Endothelial cell (in vitro differentiated cells): ENCODE data around the gene DLGAP5. TPM values are rescaled to one million over a fixed set of nuclear protein-coding genes. Genes with fewer than 3 reads are reported as not detected.

Experiments
- DNase-seq: peaks from one replicate; pipeline ENCODE4 v3.0.0; 2021; ENCODE audit warnings: low spot score
- H3K27ac Mint-ChIP-seq: one replicate; pipeline ENCODE4 v1.8.0; 2021; ENCODE audit warnings: mixed read lengths, inconsistent platforms; ENCODE audit not compliant: unreplicated experiment
- H3K27me3 Mint-ChIP-seq: one replicate; pipeline ENCODE4 v1.8.0; 2021; ENCODE audit warnings: mild to moderate bottlenecking, moderate library complexity, mixed read lengths, inconsistent platforms; ENCODE audit not compliant: unreplicated experiment
- H3K36me3 Mint-ChIP-seq: one replicate; pipeline ENCODE4 v1.8.0; 2021; ENCODE audit warnings: mild to moderate bottlenecking, low read depth, mixed read lengths, inconsistent platforms; ENCODE audit not compliant: unreplicated experiment
- H3K4me1 Mint-ChIP-seq: one replicate; pipeline ENCODE4 v1.8.0; 2021; ENCODE audit warnings: mild to moderate bottlenecking, mixed read lengths, inconsistent platforms; ENCODE audit not compliant: unreplicated experiment
- H3K4me3 Mint-ChIP-seq: one replicate; pipeline ENCODE4 v1.8.0; 2021; ENCODE audit warnings: mild to moderate bottlenecking, mixed read lengths, inconsistent platforms; ENCODE audit not compliant: unreplicated experiment
- H3K9me3 Mint-ChIP-seq: one replicate; pipeline ENCODE4 v1.8.0; 2021; ENCODE audit warnings: mixed read lengths, inconsistent platforms; ENCODE audit not compliant: unreplicated experiment
- total RNA-seq: library from RNA; stranded (reverse); fragmentation: NEBNext Ultra II Directional; extraction: Animal tissue kit (Norgen Biotek cat#: 25700); gene quantifications from one replicate; pipeline ENCODE4 v1.2.1, GENCODE V29; 2021; ENCODE audit not compliant: unreplicated experiment
- TF ChIP-seq, protein P1 (sequence below): fragments of 200-600 bp; sonication (generic); IDR thresholded peaks from one replicate; pipeline ENCODE4 v1.5.0; 2021; ENCODE audit warnings: antibody characterized with exemption; ENCODE audit not compliant: unreplicated experiment

The DLGAP5 gene
- total RNA-seq, 1 donor from 2014 or later = 12.8 TPM

DNA sequence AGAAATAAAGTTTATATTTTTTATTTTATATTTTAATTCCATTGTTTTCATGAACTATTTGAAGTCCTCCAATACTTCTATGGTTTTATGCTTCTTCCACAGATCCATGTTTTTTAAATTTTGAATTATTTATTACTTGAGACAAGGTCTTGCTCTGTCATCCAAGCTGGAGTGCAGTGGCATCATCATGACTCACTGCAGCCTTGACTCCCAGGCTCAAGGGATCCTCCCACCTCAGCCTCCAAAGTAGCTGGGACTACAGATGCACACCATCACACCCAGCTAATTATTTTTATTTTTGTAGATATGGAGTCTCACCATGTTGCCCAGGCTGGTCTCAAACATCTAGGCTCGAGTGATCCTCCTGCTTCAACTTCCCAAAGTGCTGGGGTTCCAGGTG lies 28.8 kb upstream of the DLGAP5 start:
- H3K27ac Mint-ChIP-seq = no peak overlapping the region
- no peaks in the 10 kb centered on the region for H3K4me1 Mint-ChIP-seq
- DNase-seq = no peak
- no peaks in the 10 kb centered on the region for H3K27me3 Mint-ChIP-seq
- no peak overlapping the region for H3K4me3 Mint-ChIP-seq
- no peaks in the 10 kb centered on the region for H3K36me3 Mint-ChIP-seq
- H3K9me3 Mint-ChIP-seq = no peaks in the 10 kb centered on the region
- TF ChIP-seq, protein P1, sequence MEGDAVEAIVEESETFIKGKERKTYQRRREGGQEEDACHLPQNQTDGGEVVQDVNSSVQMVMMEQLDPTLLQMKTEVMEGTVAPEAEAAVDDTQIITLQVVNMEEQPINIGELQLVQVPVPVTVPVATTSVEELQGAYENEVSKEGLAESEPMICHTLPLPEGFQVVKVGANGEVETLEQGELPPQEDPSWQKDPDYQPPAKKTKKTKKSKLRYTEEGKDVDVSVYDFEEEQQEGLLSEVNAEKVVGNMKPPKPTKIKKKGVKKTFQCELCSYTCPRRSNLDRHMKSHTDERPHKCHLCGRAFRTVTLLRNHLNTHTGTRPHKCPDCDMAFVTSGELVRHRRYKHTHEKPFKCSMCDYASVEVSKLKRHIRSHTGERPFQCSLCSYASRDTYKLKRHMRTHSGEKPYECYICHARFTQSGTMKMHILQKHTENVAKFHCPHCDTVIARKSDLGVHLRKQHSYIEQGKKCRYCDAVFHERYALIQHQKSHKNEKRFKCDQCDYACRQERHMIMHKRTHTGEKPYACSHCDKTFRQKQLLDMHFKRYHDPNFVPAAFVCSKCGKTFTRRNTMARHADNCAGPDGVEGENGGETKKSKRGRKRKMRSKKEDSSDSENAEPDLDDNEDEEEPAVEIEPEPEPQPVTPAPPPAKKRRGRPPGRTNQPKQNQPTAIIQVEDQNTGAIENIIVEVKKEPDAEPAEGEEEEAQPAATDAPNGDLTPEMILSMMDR = no peak

DNA sequence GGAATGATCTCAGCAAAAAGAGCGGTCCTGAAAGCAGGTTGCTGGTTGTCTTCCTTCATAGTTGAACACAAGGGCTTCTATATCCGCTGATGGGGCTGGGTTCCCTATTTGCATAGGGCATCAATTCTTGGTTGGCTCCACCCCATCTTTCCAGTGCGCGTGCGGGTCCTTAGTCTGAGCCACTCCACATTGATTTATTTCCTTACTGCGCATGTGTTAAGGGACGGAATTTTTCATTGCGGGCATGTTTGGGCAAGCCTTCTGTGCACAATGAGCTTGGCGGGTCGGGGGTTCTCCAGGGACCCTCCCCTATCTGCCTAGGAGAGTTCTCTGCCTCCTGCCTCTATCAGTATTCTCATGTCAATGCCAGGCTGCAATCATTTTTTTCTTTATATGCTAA lies 21.2 kb upstream of the DLGAP5 start:
- no peak overlapping the region for H3K4me3 Mint-ChIP-seq
- H3K36me3 Mint-ChIP-seq = no peaks in the 10 kb centered on the region
- TF ChIP-seq, protein P1 = no peak
- H3K9me3 Mint-ChIP-seq = no peaks in the 10 kb centered on the region
- DNase-seq = no peak
- H3K27ac Mint-ChIP-seq = no peak overlapping the region
- H3K27me3 Mint-ChIP-seq = no peaks in the 10 kb centered on the region
- H3K4me1 Mint-ChIP-seq = no peaks in the 10 kb centered on the region

DNA sequence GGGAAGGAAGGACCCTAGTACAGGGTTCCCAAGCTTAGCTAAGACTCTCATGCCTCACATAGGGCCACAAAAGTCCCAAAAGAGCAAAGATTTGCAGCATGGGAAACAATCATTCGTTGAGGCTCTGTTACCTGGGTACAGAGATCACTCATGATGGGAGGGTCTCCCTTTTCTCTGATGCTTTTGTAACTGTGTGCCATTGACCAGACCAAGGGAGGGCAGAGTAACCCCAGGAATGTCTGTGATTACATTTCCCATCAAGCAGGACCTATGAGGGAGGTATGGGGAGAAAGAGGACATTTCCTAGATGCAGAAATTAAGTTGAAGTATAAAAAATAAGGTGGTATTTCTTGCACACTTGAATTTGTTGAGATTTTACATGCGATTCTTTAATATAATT lies 16.4 kb upstream of the DLGAP5 start:
- no peaks in the 10 kb centered on the region for H3K9me3 Mint-ChIP-seq
- no peak for DNase-seq
- no peak overlapping the region for H3K27ac Mint-ChIP-seq
- no peaks in the 10 kb centered on the region for H3K27me3 Mint-ChIP-seq
- H3K36me3 Mint-ChIP-seq = no peaks in the 10 kb centered on the region
- no peaks in the 10 kb centered on the region for H3K4me1 Mint-ChIP-seq
- no peak overlapping the region for H3K4me3 Mint-ChIP-seq
- TF ChIP-seq, protein P1 = no peak

DNA sequence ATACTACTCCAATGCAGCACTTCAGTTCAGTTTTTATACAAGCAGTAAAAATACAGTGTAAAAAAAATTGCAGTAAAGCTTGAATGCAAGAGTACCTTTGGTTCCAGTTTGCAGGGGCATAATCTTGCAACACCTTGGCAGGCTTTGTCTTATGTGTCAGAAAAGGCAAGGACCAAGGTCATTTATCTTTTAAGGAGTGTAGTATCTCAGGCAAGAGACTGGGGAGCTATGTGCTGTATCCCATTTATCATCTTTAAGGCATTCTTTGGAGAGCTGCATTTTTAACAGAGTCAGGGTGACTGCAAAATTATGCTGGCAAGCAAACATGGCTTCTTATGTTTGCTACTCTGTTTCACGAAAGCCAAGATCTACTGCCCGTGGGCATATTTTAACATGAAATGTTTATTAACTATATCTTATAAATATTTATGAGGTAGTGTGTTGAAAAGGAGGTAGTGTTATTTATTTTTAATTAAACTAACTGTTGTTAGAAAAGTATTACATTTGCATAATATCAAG lies 14.8 kb upstream of the DLGAP5 start:
- H3K4me1 Mint-ChIP-seq = no peaks in the 10 kb centered on the region
- H3K36me3 Mint-ChIP-seq = no peaks in the 10 kb centered on the region
- TF ChIP-seq, protein P1 = no peak
- H3K4me3 Mint-ChIP-seq = no peak overlapping the region
- H3K27ac Mint-ChIP-seq = no peak overlapping the region
- DNase-seq = no peak
- no peaks in the 10 kb centered on the region for H3K27me3 Mint-ChIP-seq
- H3K9me3 Mint-ChIP-seq = no peaks in the 10 kb centered on the region

DNA sequence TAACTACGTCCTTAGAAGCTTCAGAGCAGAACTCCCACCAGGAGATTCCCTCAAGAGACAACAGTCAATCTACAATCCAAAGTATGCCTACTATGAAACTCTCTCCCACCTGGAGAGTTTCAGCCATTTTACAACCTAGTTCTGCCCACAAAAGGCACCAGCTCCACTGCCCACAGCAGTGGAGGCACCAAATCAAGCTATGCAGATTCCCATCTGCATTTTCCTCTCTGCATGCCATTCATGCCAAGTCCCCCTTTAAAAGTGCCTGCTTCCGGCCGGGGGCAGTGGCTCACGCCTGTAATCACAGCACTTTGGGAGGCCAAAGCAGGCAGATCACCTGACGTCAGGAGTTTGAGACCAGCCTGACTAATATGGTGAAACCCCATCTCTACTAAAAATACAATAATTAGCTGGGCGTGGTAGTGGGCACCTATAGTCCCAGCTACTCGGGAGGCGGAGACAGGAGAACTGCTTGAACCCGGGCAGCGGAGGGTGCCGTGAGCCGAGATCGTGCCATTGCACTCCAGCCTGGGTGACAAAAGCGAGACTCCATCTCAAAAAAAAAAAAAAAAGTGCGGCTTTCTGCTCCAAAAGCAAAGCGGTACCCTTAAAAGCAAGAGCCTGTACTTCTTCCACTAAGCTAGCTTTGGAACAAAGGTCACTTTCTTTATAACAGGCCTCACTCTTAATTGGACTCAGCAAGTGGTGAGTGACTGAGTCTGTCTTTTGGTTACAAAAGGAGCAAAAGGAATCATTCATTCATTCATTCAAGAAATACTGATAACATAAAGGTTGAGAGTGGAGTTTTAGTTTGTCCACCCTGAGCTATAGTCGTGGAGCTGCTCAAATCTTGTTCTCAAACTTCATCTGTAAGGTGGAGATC lies 10.1 kb upstream of the DLGAP5 start:
- no peak for DNase-seq
- Mint-ChIP-seq H3K27me3 (no peaks in the 10 kb centered on the region), H3K27ac (no peak overlapping the region), H3K9me3 (no peaks in the 10 kb centered on the region), H3K4me3 (no peak overlapping the region), H3K36me3 (no peaks in the 10 kb centered on the region), H3K4me1 (no peaks in the 10 kb centered on the region)
- TF ChIP-seq, protein P1 = no peak
